Stimulated activated CD4-positive, alpha-beta T cell treated with anti-CD3 and anti-CD28 coated beads, Interleukin-4, amount 100 ng/mL, for 48 hours (primary cell): ENCODE measurements around the gene FJX1.

Source experiments
- DNase-seq, 2 donors: peaks; one replicate each; pipeline ENCODE4 v3.0.0-alpha.2; 2020; ENCODE audit warnings: low read depth in 2 of 2

The FJX1 gene

DNA sequence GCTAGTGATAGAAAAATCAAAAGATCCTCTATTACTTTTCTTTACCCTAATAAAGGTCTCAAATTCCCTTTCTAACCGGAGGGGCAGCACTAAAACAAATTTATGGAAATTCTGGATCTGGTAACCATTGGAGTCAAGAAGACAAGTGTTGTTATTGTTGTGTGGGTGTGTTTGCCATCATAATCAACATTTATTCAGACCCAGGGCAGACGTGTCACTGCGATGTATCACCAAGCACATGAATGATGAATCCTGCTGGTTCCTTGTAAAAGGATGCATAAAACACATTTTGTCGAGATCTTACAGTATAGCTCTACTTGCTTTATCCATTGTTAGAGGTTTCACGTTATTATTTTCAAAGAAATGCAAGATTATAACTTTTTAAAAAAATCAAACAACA, 12.1 kb upstream of the FJX1 start:
- no peak for DNase-seq

DNA sequence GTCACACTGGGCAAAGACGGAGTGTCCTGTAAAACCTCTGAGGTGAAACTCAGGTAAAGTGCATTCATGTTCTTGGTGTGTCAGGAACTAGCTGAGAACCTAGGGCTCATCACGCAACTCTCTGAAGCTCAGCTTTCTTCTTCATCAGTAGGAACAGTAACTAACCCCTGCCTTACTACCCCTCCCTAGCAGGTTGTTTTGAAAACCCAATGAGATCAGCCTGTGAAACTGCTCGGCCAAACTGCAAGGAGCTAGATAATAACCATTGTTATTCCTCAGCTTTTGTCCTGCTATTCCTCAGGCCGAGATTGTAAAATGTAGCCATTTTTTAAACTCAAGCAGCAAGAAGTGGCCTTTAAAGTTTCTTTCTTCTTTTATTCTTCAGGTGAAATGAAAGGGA, 9.8 kb upstream of the FJX1 start:
- DNase-seq = no peak

DNA sequence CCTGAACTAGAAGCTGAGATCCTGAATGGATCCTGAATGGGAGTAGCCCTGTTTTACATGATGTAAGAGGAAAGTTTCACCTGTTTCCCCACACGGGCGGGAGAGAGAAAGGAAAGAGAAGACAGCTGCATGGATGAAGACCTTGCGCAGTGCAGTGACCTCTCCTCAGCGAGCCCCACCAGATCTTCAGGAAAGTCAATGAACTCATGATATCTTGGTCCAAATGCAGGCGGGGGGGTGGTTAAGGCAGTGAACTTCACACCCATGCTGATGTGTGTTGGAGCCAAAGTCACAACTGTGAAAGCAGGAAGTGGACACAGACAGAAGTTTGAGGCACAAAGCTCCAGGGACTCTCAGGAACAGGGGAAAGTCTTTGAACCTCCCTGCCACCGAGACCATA, 8.6 kb upstream of the FJX1 start:
- no peak for DNase-seq

DNA sequence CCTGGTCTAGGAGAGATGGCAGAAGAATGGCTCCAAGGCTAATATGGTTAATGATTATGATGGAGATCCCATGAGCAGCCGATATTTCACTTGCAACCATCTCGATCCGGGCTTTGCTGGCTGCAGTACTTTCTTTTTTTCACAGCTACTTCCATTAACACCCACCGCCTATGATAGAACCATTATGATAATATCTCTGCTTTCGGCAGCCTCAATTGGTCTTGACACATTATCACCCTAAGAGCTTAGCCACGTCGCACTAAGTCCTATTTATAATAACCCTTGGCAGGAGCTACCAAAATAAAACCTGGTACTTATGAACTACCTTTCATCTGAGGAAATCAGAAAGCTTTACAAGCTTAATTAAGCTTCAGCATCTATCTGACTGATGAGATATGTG, 7.6 kb upstream of the FJX1 start:
- DNase-seq = no peak

DNA sequence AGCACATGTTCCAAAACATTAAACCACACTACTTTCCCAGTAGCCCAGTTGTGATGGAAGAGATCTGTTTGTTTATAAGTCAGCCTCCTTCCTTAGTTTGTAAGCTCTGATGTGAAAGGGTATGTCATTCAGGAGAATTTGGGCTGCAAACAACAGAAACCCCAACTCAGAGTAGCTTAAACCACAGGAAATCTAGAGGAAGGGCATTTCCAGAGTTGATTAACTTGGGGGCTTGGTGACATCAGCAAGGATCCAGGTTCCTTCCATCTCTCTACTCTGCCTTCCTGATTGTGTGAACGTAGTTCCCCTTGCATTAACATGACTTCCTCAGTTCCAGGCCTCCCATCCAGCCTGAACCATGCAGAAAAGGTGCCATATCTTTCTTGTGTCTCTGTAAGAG, 6.5 kb upstream of the FJX1 start:
- no peak for DNase-seq

DNA sequence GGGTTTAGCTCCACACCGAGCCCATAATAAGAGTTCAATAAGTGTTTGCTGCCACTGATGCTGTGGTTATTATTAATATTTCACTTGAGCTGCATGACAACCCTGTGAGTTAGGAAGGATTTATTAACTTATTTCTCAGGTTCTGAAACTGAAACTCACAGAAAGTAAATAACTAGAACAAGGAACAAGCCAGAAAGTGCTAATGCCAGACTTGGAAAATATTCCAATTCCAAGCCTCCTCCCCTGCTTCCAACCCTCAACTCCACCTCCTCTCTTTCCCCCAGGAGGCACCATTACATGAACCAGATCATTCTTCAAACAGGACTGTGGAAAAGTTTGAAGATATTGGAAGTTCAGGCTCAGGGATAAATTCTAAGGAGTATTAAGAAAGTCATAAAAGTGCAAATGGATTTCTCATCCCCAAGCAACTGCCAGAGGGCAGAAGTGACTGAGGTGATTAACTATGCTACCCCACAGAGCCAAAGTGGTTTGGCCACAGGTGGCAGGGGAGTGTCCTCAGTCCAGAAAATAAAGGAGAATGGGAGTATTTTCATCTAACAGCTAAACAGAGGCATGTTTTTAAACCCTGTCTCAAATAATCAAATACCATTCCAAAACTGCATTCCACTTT, 3.2 kb upstream of the FJX1 start:
- DNase-seq = no peak

DNA sequence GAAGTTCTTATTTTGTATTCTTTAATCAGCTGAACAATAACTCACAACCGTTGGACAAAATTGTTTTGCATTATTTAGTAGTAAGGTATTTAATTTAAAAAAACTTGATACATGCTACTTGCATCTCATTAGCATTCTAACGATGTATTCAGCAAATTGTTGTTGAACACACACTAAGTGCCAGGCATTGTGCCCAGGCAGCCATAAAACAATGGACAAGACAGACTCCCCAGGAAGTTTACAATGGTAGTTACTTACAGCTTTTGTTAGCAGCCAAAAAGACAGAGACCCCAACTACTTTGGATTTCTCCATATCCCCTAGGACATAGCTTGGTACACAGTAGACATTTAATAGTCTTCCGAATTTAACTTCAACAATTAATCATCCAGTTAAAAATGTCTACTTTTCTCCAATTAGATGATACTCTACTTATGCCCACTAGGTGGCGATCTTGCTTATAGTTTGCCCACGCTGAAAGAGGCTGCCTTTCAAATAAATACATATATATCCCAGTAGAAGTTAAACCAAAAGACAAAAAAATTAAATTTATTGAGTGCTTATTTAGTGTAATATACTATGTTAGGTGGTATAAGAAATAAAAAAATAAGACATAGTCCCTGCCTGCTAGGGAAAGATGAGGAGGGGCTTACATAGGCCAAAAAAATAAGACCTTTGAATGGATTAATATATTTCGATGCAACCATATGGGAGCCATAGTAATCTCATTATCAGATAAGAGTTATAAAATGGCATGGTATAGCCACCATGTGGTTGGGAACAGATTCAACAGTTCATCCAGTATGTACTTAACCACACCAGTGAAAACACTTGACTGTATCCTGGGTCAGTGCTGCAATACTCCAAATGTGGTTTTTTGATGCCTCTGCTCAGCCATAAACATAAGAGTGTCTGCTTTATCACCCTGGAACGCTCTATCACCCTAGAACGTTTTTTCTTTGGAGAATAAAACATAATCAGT, 2.0 kb upstream of the FJX1 start:
- DNase-seq = no peak

DNA sequence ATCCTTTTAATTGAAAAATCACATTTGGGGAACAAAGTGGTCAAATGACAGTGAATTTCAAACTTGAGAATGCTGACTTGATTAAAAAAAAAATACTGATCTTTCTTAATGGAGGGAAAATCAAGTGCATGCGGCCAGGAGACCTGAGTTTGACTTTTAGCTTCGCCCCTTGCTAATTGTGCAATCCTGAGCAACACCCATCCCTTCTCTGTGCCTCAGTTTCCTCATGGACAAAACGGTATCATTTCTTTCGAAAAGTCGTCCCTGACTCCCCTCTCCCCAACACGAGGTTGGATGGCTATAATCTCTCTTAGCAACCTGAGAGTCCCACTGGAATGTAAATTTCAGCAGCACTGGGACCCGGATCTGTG, 959 bp upstream of the FJX1 start:
- DNase-seq = no peak

DNA sequence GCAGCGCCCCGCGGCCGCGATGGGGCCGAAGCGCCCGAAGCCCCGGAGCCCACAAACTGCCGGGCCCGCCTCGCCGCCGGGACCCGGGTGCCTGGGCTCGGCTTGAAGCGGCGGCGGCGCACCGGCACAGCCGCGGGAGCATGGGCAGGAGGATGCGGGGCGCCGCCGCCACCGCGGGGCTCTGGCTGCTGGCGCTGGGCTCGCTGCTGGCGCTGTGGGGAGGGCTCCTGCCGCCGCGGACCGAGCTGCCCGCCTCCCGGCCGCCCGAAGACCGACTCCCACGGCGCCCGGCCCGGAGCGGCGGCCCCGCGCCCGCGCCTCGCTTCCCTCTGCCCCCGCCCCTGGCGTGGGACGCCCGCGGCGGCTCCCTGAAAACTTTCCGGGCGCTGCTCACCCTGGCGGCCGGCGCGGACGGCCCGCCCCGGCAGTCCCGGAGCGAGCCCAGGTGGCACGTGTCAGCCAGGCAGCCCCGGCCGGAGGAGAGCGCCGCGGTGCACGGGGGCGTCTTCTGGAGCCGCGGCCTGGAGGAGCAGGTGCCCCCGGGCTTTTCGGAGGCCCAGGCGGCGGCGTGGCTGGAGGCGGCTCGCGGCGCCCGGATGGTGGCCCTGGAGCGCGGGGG, 346 bp downstream of the FJX1 start:
- no peak for DNase-seq

DNA sequence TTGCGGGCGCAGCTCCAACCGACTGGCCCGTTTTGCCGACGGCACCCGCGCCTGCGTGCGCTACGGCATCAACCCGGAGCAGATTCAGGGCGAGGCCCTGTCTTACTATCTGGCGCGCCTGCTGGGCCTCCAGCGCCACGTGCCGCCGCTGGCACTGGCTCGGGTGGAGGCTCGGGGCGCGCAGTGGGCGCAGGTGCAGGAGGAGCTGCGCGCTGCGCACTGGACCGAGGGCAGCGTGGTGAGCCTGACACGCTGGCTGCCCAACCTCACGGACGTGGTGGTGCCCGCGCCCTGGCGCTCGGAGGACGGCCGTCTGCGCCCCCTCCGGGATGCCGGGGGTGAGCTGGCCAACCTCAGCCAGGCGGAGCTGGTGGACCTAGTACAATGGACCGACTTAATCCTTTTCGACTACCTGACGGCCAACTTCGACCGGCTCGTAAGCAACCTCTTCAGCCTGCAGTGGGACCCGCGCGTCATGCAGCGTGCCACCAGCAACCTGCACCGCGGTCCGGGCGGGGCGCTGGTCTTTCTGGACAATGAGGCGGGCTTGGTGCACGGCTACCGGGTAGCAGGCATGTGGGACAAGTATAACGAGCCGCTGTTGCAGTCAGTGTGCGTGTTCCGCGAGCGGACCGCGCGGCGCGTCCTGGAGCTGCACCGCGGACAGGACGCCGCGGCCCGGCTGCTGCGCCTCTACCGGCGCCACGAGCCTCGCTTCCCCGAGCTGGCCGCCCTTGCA, 1.0 kb downstream of the FJX1 start:
- DNase-seq = peak in 1 of 2 donors; percentile 19

DNA sequence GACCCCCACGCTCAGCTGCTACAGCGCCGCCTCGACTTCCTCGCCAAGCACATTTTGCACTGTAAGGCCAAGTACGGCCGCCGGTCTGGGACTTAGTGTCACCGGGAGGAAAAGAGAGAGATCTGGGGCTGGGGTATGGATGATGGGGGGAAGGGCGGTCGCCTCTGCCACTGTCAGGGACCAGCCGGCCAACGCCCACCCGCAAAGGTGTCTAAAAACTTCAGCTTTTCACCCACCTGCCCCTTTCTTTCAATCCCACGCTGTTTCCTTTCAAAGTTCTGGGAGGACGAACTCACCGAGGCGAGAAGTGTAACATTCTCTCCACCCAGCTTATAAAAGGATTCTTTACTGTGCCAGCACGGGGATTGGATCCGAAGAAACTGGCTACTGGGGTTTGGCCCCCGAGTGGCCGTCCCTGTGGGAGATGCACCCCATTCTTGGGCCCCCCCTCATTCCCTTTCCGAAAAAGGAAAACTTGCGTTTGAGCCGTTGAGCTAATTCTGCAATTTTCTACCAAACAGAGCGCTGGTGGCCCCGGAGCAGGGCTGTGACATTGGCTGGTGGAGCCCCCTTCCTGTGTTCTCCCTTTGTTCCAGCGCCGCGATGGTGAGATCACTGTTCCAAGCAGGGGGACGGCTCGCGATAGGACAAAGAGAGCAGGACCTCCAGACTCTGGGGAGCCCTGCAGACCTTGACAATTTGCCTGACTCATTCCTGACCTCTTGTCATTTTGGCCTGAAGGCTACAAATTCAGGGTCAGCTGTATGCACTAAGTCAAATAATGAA, 1.8 kb downstream of the FJX1 start:
- DNase-seq = no peak

DNA sequence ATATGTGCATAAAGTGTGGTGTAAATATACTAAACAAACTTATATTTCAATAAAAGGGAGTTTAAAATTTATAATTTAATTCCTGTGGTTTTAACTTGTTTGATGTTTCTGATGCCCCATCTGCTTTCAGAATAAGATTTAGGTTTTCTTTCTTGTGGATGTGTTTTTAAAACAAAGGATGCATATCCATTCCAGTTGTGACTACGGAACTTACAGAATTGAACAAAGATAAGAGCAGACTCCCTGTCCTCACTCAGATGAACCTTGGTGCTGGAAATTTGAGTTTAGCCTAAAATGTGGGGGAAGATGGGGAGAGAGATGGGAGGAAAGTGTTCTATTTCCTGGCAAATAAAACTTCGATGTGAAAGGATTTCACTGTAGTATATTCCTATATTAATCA, 2.5 kb downstream of the FJX1 start:
- DNase-seq = no peak

DNA sequence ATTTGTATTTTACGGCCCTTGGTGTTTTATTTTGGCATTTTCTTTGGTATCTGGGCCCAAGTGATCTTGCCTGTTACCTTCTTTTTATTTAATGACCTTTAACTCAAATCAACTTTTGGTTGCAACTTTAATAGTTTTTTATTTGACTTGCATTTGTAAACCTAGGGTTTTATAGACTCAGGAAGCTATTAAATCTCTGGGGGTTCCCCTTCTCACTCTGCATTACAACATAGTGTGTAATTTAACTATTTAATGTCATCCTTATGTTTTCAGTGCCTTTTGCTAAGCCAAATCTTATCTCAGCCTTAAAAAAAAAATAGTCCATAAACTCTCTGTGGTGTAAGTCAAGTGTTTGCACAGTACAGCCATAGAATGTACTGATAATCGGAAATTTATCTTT, 3.4 kb downstream of the FJX1 start:
- DNase-seq = no peak

DNA sequence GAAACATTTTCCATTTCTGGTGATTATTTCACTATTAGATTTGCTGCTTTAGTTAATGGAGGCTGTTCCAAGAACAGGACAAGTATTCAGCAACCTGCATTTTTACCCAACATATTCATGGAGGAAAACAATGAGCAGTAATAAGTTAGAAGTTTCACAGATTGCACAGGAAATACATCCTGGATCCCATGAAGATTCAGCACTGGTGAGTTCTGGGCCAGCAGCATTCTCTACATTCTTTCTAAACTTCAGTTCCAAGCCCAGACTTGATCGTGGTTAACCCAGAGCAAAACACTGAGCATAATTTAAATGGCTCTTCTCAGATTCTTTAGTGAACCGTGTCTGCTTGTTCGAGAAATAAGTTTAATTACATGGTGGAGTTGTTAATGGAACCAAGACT, 3.8 kb downstream of the FJX1 start:
- DNase-seq = no peak

DNA sequence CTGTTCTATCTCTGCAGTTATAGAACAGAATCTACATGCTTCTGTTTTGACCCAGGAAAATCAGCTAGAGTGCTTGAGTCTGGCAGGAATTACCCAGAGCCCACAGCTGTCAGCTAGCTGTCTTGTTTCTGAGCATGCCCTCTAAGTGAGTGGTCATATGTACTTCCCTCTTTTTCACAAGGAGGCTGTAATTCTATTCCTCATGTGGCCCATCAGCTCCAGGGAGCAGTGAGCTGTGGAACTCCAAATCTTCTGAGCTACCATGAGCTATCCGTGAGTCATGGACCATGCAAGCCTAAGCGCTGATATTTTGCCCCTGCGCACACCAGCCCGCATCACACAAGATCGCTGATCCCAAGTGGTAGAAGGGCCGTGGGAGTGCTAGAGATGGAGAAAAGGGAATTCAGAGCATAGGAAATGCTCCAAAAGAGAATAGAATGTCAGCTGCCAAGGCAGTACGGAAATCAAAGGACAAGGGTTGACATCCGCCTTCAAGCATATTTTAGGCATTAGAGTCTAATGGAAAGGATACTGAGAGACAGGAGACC, 5.4 kb downstream of the FJX1 start:
- no peak for DNase-seq

DNA sequence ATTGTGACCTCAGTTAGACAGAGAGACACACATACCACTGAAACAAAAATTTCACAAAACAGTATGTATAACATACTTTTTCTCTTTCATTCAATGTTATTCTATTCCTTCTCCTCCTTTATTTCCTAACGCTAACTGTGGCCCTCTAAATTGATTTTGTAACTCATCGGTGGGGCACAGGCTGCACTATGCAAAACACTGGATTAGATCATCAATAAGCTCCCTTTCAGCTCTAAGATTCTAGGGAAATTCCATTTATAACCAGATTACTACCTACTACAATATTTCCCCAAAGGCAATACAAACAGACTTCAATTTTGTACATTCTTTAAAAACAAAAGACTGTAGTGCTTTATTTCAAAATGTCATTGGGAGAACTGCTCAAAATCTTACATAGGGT, 6.1 kb downstream of the FJX1 start:
- no peak for DNase-seq

DNA sequence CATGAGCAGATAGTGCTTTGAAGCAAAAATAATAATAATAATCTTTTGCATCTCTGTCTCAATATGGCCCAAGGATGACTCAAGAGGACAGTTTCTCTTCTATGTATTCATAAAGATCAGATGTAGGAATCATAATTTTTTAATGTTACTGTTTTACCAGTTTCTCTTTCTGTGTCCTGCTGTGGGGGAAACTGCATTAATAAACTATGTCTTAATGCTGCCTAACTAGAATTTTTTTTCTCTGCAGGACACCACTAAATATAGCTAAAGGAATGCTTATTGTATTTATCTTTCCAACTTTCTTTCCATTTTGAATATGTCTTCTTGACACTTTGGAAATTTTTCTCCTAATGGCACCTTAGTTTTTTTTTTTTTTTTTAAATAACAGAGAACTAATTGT, 6.5 kb downstream of the FJX1 start:
- no peak for DNase-seq

DNA sequence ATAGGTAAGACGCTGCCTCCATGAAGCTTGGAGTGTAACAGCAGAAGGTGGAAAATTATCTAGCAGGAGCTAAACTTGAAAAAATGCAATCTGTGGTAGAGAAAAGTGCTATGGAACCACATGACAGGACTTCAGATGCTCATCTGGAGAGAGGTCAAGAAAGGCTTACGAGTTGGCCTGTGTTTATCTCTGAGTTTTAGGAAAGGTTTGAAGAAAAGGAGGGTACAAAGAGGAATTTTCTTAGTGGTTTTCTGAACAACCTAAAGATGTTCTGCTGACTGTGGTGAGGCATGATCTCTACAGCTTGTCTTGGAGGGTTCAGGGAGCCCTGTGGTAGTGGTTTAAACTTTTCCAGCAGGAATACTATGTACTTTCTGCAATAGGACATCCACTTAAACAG, 8.2 kb downstream of the FJX1 start:
- no peak for DNase-seq

DNA sequence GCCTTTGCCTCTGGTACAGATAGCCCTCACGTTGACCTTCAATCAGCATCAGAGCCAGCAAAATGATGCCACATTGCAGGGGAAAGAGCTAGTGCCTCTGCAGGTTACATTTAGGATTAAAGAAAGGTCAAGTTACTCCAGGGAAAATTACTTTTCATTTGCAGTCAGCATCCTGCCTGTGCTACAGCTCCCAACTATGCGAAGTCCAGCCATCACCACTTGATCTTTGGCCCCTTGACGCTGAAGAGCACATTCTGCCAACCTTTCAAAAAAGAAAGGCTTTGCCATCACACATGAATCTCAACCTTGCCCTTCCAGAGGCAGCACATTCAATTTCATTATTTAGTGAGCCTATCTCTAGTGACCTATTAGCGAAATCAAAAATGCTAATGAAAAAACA, 11.3 kb downstream of the FJX1 start:
- no peak for DNase-seq

DNA sequence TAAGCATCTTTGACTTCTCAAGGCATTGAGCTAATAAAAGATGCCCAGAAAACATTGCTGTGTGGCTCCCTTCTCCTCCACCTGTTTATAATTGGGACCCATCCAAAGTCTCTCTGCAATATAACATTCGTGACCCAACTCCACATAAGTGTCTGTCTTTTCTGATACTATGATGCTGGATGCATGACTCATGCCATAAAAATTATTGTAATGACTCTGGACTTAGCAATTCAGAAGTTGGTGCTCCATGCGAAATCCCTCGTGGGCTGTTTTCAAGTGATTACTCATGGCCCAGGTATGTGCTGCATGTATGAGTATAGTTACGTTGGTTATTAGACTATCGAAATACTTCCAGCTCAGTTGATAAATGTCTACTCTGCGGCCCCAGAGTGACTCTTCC, 11.7 kb downstream of the FJX1 start:
- DNase-seq = no peak

DNA sequence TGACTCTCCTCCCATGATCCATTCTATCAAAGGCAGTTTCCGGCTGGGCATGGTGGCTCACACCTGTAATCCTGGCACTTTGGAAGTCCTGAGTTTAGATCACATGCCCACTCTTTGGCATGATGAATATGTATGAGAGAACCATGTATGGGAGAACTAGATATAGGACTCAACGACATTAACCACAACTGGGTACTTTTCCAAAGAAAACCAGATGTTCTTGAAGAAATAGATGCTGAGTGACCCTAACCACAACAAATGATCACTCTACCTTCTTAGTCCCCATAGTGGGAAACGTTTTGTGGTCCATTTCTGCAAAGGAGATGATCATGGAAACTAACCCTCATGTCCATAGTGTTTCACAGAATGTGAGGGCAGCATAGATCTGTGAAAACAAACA, 13.6 kb downstream of the FJX1 start:
- DNase-seq = no peak
